Neural cell (in vitro differentiated cells): ENCODE measurements around the gene GJA5. TPM values are rescaled to one million over a fixed set of nuclear protein-coding genes. Genes with fewer than 3 reads are reported as not detected.

Experiments
- H2AFZ ChIP-seq: fragments of 200-600, 300-800 bp; sonication (generic), shearing (Covaris generic); 2 replicates; pipeline ENCODE4 v1.6.0; 2014; ENCODE audit warnings: low read depth, mild to moderate bottlenecking, antibody characterized with exemption, low read length, moderate library complexity
- H3F3A ChIP-seq: fragments of 200-600 bp; shearing (Covaris generic); 2 replicates; pipeline ENCODE4 v1.6.1; 2016; ENCODE audit warnings: mild to moderate bottlenecking, moderate library complexity, mixed read lengths, antibody characterized with exemption, low read length; ENCODE audit not compliant: insufficient read depth, poor library complexity, severe bottlenecking
- H3K27ac ChIP-seq: fragments of 200-600, 300-800 bp; sonication (generic), shearing (Covaris generic); 2 replicates; pipeline ENCODE4 v1.5.1; 2014; ENCODE audit warnings: mild to moderate bottlenecking, low read length, moderate library complexity
- H3K27me3 ChIP-seq: fragments of 300-800, 200-600 bp; sonication (generic), shearing (Covaris generic); 2 replicates; pipeline ENCODE4 v1.6.0; 2014; ENCODE audit warnings: mild to moderate bottlenecking, low read depth, low read length, moderate library complexity; ENCODE audit not compliant: insufficient read depth
- H3K36me3 ChIP-seq: fragments of 300-800, 200-600 bp; sonication (generic), shearing (Covaris generic); 2 replicates; pipeline ENCODE4 v1.5.1; 2014; ENCODE audit warnings: mild to moderate bottlenecking, antibody characterized with exemption, low read length, moderate library complexity; ENCODE audit not compliant: insufficient read depth
- H3K4me2 ChIP-seq: fragments of 300-800, 200-600 bp; sonication (generic), shearing (Covaris generic); 2 replicates; pipeline ENCODE4 v1.6.0; 2014; ENCODE audit warnings: mild to moderate bottlenecking, low read length
- H3K4me3 ChIP-seq: fragments of 300-800, 200-600 bp; sonication (generic), shearing (Covaris generic); 2 replicates; pipeline ENCODE4 v1.5.1; 2014; ENCODE audit warnings: mild to moderate bottlenecking, low read length, moderate library complexity
- H3K79me2 ChIP-seq: fragments of 200-600 bp; shearing (Covaris generic); replicated peaks from 2 replicates; pipeline ENCODE4 v1.6.0; 2014; ENCODE audit warnings: mild to moderate bottlenecking, low read length, moderate library complexity; ENCODE audit not compliant: insufficient read depth
- H3K9ac ChIP-seq: fragments of 300-800, 200-600 bp; sonication (generic), shearing (Covaris generic); 2 replicates; pipeline ENCODE4 v1.6.1; 2016; ENCODE audit warnings: mild to moderate bottlenecking, low read length, mixed read lengths
- H3K9me2 ChIP-seq: fragments of 200-600 bp; shearing (Covaris generic); 2 replicates; pipeline ENCODE4 v1.6.1; 2016; ENCODE audit warnings: mild to moderate bottlenecking, low read length, mixed read lengths; ENCODE audit not compliant: insufficient read depth
- H3K9me3 ChIP-seq: fragments of 200-600, 300-800 bp; sonication (generic), shearing (Covaris generic); 2 replicates; pipeline ENCODE4 v1.6.1; 2016; ENCODE audit warnings: mild to moderate bottlenecking, mixed run types, low read length, moderate library complexity, mixed read lengths
- H4K20me1 ChIP-seq: fragments of 200-600 bp; shearing (Covaris generic); 2 replicates; pipeline ENCODE4 v1.6.1; 2016; ENCODE audit warnings: mild to moderate bottlenecking, mixed run types; ENCODE audit not compliant: insufficient read depth
- CTCF ChIP-seq: fragments of 450-650 bp; IDR thresholded peaks from 2 replicates; pipeline ENCODE4 v1.5.1; 2014; ENCODE audit warnings: antibody characterized with exemption, mild to moderate bottlenecking, moderate library complexity; ENCODE audit not compliant: poor library complexity, severe bottlenecking
- EP300 ChIP-seq: fragments of 450-650 bp; conservative IDR thresholded peaks from 2 replicates; pipeline ENCODE4 v1.6.1; 2014; ENCODE audit warnings: antibody characterized with exemption, mild to moderate bottlenecking, moderate library complexity; ENCODE audit not compliant: poor library complexity, severe bottlenecking
- EZH2 ChIP-seq: fragments of 200-600, 300-800 bp; shearing (Covaris generic), sonication (generic); IDR thresholded peaks from 2 replicates; pipeline ENCODE4 v1.6.1; 2014; ENCODE audit warnings: antibody characterized with exemption, low read length, borderline replicate concordance, mild to moderate bottlenecking; ENCODE audit not compliant: insufficient read depth, poor library complexity, severe bottlenecking
- MXI1 ChIP-seq: fragments of 450-650 bp; conservative IDR thresholded peaks from 2 replicates; pipeline ENCODE4 v1.6.1; 2014; ENCODE audit warnings: antibody characterized with exemption, mild to moderate bottlenecking; ENCODE audit not compliant: poor library complexity, severe bottlenecking
- POLR2AphosphoS5 ChIP-seq: IDR thresholded peaks from 2 replicates; pipeline ENCODE4 v1.6.1; 2012
- RAD21 ChIP-seq: fragments of 450-650 bp; conservative IDR thresholded peaks from 2 replicates; pipeline ENCODE4 v1.6.1; 2014; ENCODE audit warnings: antibody characterized with exemption, mild to moderate bottlenecking, moderate library complexity
- REST ChIP-seq: IDR thresholded peaks from 2 replicates; pipeline ENCODE4 v1.6.1; 2012; ENCODE audit warnings: borderline replicate concordance
- SMC3 ChIP-seq: fragments of 450-650 bp; conservative IDR thresholded peaks from 2 replicates; pipeline ENCODE4 v1.6.1; 2014; ENCODE audit warnings: antibody characterized with exemption, mild to moderate bottlenecking, moderate library complexity; ENCODE audit not compliant: poor library complexity
- TAF1 ChIP-seq: IDR thresholded peaks from 2 replicates; pipeline ENCODE4 v1.6.1; 2012; ENCODE audit warnings: low read depth
- polyA plus RNA-seq: library from polyadenylated mRNA; depleted of rRNA; stranded (reverse); fragments of >200 nt; gene quantifications from 2 replicates; pipeline ENCODE4 v1.2.3, GENCODE V29; 2014

GJA5 gene
- polyA plus RNA-seq, 1 donor from 2014 or later, result not detected

DNA sequence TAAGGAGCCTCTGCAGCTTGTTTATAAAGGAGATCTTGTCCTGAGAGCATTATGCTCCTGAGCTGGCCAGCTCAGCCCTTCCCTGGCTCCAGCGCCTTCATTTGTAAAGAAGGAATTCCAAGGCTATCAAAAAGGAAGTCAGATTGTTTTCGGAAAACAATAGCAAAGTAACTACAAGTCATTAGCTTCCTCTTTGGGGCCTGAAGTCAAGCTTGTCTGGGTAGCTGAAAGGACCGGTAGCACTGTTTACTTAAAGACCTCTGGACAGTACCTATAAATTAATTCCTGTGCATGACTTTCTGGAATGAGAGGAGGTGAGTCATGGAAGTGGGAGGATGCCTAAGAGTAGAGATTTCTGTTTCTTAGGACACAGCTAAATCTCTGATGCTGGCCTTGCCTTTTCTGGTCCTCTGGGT lies 20.7 kb upstream of the GJA5 start:
- Histone ChIP-seq H4K20me1 (no peaks in the 10 kb centered on the region), H3K9me3 (no peaks in the 10 kb centered on the region), H3F3A (no peaks in the 10 kb centered on the region), H3K36me3 (no peaks in the 10 kb centered on the region), H3K79me2 (no peaks in the 10 kb centered on the region), H3K4me3 (no peak overlapping the region), H3K9ac (no peak overlapping the region), H3K27me3 (no peaks in the 10 kb centered on the region), H3K4me2 (no peak overlapping the region), H3K27ac (no peak overlapping the region), H3K9me2 (no peaks in the 10 kb centered on the region), H2AFZ (no peak overlapping the region)
- no peak for TF ChIP-seq EZH2
- TF ChIP-seq POLR2AphosphoS5, result no peak
- TF ChIP-seq MXI1, result no peak
- TF ChIP-seq TAF1, result no peak
- no peak for TF ChIP-seq SMC3
- TF ChIP-seq RAD21, result no peak
- TF ChIP-seq CTCF, result no peak
- TF ChIP-seq REST, result no peak
- no peak for TF ChIP-seq EP300

GRCh38 chr1:147777694-147778093 lies 17.3 kb upstream of the GJA5 start:
- no peak overlapping the region for H3K9ac ChIP-seq
- no peak overlapping the region for H3K4me2 ChIP-seq
- H3K79me2 ChIP-seq, result no peaks in the 10 kb centered on the region
- no peaks in the 10 kb centered on the region for H3K9me2 ChIP-seq
- H3F3A ChIP-seq, result no peaks in the 10 kb centered on the region
- TF ChIP-seq RAD21, result no peak
- no peak for TF ChIP-seq CTCF
- no peak for TF ChIP-seq REST
- no peak for TF ChIP-seq EP300
- no peak for TF ChIP-seq POLR2AphosphoS5
- no peak for TF ChIP-seq TAF1
- TF ChIP-seq SMC3, result no peak
- TF ChIP-seq MXI1, result no peak
- no peak for TF ChIP-seq EZH2
- H4K20me1 ChIP-seq, result no peaks in the 10 kb centered on the region
- no peaks in the 10 kb centered on the region for H3K27me3 ChIP-seq
- H3K9me3 ChIP-seq, result no peaks in the 10 kb centered on the region
- no peak overlapping the region for H3K4me3 ChIP-seq
- H3K27ac ChIP-seq, result no peak overlapping the region
- no peak overlapping the region for H2AFZ ChIP-seq
- no peaks in the 10 kb centered on the region for H3K36me3 ChIP-seq
